ENCODE measurements around the gene SAFB2. TPM values are rescaled to one million over a fixed set of nuclear protein-coding genes. Genes with fewer than 3 reads are reported as not detected.

SAFB2 gene
- total RNA-seq, 1 donor from 2014 or later, result 70.9 TPM

DNA sequence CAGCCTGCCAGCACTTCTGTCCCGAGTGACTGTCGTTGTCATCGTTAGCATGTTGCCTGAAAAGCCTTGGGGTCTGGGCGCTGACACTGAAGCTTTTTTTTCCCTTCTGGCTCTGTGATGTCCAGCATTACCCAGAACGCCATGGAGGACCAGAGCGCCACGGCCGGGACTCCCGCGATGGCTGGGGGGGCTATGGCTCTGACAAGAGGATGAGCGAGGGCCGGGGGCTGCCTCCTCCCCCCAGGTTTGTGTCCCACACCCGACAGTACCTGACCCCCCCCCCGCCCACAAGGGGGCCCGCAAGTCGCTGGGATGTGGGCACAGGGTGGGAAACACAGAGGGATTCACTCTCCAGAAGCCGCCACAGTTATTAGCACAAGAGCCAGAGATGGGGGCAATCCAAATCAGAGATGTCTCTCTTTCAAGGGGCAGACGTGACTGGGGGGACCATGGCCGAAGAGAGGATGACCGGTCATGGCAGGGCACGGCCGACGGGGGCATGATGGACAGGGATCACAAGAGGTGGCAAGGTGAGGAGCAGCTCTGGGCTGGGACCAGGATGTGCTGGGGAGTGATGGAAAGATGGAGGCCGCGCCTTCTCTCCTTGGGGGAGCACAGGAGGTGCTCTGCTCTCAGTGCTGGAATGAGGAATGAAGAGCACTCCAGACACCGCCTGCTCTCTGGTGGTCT lies 44.5 kb upstream of the SAFB2 start:
- Mint-ChIP-seq H3K4me3 (ENCODE audit: unreplicated experiment) (no peak overlapping the region), H3K27ac (ENCODE audit: unreplicated experiment) (peak overlapping the region; percentile 62), H3K27me3 (ENCODE audit: unreplicated experiment) (peaks cover 4% of the 10 kb centered on the region), H3K9me3 (ENCODE audit: unreplicated experiment) (peaks cover 3% of the 10 kb centered on the region), H3K4me1 (ENCODE audit: low read depth, unreplicated experiment) (peaks cover 4% of the 10 kb centered on the region), H3K36me3 (ENCODE audit: unreplicated experiment) (peaks cover 3% of the 10 kb centered on the region)
- no peak for TF ChIP-seq CTCF (IDR thresholded peaks at IDR 0.05; ENCODE audit: partially characterized antibody, unreplicated experiment)
- no peak for DNase-seq

DNA sequence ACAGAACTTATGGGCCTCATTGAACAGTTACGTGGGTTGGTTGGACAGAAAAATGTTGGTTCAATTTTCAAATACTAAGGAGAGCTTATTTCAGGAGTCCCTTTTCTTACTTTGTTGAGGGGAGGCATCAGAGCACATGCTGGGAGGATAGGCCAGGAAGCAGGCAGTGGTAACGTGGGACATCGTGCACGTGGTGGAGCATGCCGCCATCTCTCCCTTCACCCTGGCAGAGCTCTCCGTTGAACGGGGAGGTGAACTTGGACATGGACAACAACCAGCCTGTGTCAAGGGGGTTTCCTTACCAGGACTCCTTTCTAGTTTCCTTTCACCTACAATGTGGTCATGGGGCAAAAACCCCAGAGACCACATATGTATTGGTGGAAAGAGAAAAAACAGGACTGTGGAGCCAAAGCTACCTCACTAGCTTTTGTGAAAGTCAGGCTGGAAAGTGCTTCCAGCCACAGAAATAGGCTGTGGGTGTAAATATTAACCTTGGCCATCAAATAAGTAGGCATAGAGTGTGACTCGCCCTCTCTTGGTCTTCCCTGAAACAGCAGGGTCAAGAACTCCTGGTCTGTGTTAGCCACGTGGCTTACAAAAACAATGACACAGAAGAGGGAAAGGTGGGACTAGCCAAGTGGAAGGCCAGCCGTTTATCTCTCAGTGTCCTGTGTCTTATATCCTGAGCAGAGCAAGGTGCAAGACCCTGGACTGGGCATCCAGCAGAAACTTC lies 43.4 kb upstream of the SAFB2 start:
- no peak for TF ChIP-seq CTCF (IDR thresholded peaks at IDR 0.05; ENCODE audit: partially characterized antibody, unreplicated experiment)
- H3K4me1 Mint-ChIP-seq (ENCODE audit: low read depth, unreplicated experiment), result peaks cover 3% of the 10 kb centered on the region
- H3K36me3 Mint-ChIP-seq (ENCODE audit: unreplicated experiment), result no peaks in the 10 kb centered on the region
- H3K9me3 Mint-ChIP-seq (ENCODE audit: unreplicated experiment), result peaks cover 3% of the 10 kb centered on the region
- peak overlapping the region; percentile 9 for H3K4me3 Mint-ChIP-seq (ENCODE audit: unreplicated experiment)
- DNase-seq, result no peak
- peak overlapping the region; percentile 75 for H3K27ac Mint-ChIP-seq (ENCODE audit: unreplicated experiment)
- H3K27me3 Mint-ChIP-seq (ENCODE audit: unreplicated experiment), result peaks cover 2% of the 10 kb centered on the region

DNA sequence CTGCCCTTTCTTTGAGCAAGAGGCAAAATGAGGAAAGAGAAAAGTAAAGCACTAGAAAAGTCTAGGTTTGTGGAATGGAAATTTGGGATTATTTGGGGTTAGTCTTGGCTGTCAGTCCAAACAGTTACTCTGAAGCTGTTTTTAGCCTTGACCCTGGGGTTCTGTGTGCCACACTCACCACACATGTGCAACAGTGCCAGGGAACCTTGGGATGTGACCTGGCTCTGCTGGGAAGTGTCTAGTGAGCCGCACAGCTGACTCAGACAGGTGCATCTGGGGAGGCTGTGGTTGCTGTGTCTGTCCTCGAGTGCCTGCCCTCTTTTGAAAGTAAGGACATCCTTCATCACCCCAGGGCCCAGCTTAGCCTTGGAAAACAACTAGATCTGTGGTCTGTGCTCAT lies 41.9 kb upstream of the SAFB2 start:
- no peak for DNase-seq
- no peaks in the 10 kb centered on the region for H3K36me3 Mint-ChIP-seq (ENCODE audit: unreplicated experiment)

DNA sequence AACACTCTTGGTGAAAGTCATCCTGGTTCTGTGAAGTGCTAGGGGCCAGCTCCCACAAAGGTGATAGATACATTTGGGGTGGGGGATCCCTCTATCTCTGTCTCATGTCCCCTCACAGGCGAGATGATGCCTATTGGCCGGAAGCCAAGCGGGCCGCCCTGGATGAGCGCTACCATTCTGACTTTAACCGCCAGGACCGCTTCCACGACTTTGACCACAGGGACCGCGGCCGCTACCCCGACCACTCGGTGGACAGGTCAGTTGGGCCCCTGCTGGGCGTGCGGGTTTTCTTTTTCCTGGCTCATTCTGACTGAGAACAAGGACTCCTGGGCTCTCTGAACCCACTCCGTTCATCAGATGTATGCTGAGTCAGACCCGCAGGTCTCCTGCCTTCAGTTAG lies 41.3 kb upstream of the SAFB2 start:
- Mint-ChIP-seq H3K36me3 (ENCODE audit: unreplicated experiment) (no peaks in the 10 kb centered on the region), H3K27me3 (ENCODE audit: unreplicated experiment) (peaks cover 2% of the 10 kb centered on the region)
- DNase-seq, result no peak

More for the DNA sequence above, 41.9 kb upstream of the SAFB2 start:
- H3K4me3 Mint-ChIP-seq (ENCODE audit: unreplicated experiment), result no peak overlapping the region
- no peak for TF ChIP-seq CTCF (IDR thresholded peaks at IDR 0.05; ENCODE audit: partially characterized antibody, unreplicated experiment)
- H3K9me3 Mint-ChIP-seq (ENCODE audit: unreplicated experiment), result no peaks in the 10 kb centered on the region
- peaks cover 2% of the 10 kb centered on the region for H3K27me3 Mint-ChIP-seq (ENCODE audit: unreplicated experiment)
- peaks cover 3% of the 10 kb centered on the region for H3K4me1 Mint-ChIP-seq (ENCODE audit: low read depth, unreplicated experiment)
- no peak overlapping the region for H3K27ac Mint-ChIP-seq (ENCODE audit: unreplicated experiment)

More for the DNA sequence above, 41.3 kb upstream of the SAFB2 start:
- H3K27ac Mint-ChIP-seq (ENCODE audit: unreplicated experiment), result no peak overlapping the region
- no peak for TF ChIP-seq CTCF (IDR thresholded peaks at IDR 0.05; ENCODE audit: partially characterized antibody, unreplicated experiment)
- H3K4me3 Mint-ChIP-seq (ENCODE audit: unreplicated experiment), result no peak overlapping the region
- H3K9me3 Mint-ChIP-seq (ENCODE audit: unreplicated experiment), result no peaks in the 10 kb centered on the region
- H3K4me1 Mint-ChIP-seq (ENCODE audit: low read depth, unreplicated experiment), result peaks cover 3% of the 10 kb centered on the region

All from glutamatergic neuron (in vitro differentiated cells).